KMS-11 (cell line): Measurements from ENCODE around the gene TRAF3IP3.

Experiments
- H2AFZ ChIP-seq: fragments of 200-600 bp; sonication (generic); 2 replicates; pipeline ENCODE4 v1.6.1; 2016; ENCODE audit warnings: antibody characterized with exemption, mixed run types, low read depth
- H3K27ac ChIP-seq: fragments of 200-600 bp; sonication (generic); 2 replicates; pipeline ENCODE4 v1.6.1; 2016; ENCODE audit warnings: mild to moderate bottlenecking, mixed run types
- H3K27me3 ChIP-seq: fragments of 200-600 bp; sonication (generic); 2 replicates; pipeline ENCODE4 v1.6.1; 2017; ENCODE audit warnings: mild to moderate bottlenecking, low read depth, mixed run types, moderate library complexity; ENCODE audit not compliant: insufficient read depth
- H3K36me3 ChIP-seq: fragments of 200-600 bp; sonication (generic); 2 replicates; pipeline ENCODE4 v1.6.1; 2017; ENCODE audit warnings: mild to moderate bottlenecking, mixed run types; ENCODE audit not compliant: insufficient read depth
- H3K4me1 ChIP-seq: fragments of 200-600 bp; sonication (generic); 2 replicates; pipeline ENCODE4 v1.6.1; 2016; ENCODE audit warnings: mild to moderate bottlenecking, low read depth, mixed run types; ENCODE audit not compliant: poor library complexity, severe bottlenecking
- H3K4me2 ChIP-seq: fragments of 200-600 bp; sonication (generic); 2 replicates; pipeline ENCODE4 v1.7.0; 2016; ENCODE audit warnings: mild to moderate bottlenecking, mixed run types
- H3K4me3 ChIP-seq: fragments of 200-600 bp; sonication (generic); IDR thresholded peaks from 2 replicates; pipeline ENCODE4 v1.6.1; 2017; ENCODE audit warnings: low read depth, low read length, mixed read lengths; ENCODE audit not compliant: insufficient read depth
- H3K79me2 ChIP-seq: fragments of 200-600 bp; sonication (generic); 2 replicates; pipeline ENCODE4 v1.6.1; 2016; ENCODE audit warnings: low read depth, mixed run types; ENCODE audit not compliant: insufficient read depth
- H3K9ac ChIP-seq: fragments of 200-600 bp; sonication (generic); 2 replicates; pipeline ENCODE4 v1.6.1; 2016; ENCODE audit warnings: mild to moderate bottlenecking, mixed run types
- H4K20me1 ChIP-seq: fragments of 200-600 bp; sonication (generic); 2 replicates; pipeline ENCODE4 v1.6.1; 2016; ENCODE audit warnings: mild to moderate bottlenecking, mixed run types; ENCODE audit not compliant: insufficient read depth
- TF ChIP-seq, protein P1 (sequence below): fragments of 200-600 bp; sonication (generic); conservative IDR thresholded peaks from 2 replicates; pipeline ENCODE4 v1.6.1; 2017; ENCODE audit warnings: low read depth, mild to moderate bottlenecking, antibody characterized with exemption, low read length, moderate library complexity, mixed read lengths

Gene TRAF3IP3

DNA sequence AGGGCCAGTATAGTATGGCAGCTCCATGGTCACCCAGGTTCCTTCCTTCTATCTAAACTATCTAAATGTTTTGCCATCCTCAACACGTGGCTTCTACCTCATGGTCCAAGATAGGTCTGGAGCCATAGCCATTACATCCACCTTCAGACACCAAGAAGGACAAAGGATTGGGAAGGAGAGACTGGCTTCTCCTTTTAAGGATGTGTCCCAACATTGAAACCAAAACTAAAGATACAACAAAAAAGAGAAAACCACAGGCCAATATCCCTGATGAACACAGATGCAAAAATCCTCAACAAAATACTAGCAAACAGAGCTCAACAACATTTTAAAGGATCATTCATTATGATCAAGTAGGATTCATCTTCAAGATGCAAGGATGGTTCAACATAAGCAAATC is 26.4 kb upstream of the TRAF3IP3 start:
- H3K4me2 ChIP-seq = no peak overlapping the region
- TF ChIP-seq, protein P1, sequence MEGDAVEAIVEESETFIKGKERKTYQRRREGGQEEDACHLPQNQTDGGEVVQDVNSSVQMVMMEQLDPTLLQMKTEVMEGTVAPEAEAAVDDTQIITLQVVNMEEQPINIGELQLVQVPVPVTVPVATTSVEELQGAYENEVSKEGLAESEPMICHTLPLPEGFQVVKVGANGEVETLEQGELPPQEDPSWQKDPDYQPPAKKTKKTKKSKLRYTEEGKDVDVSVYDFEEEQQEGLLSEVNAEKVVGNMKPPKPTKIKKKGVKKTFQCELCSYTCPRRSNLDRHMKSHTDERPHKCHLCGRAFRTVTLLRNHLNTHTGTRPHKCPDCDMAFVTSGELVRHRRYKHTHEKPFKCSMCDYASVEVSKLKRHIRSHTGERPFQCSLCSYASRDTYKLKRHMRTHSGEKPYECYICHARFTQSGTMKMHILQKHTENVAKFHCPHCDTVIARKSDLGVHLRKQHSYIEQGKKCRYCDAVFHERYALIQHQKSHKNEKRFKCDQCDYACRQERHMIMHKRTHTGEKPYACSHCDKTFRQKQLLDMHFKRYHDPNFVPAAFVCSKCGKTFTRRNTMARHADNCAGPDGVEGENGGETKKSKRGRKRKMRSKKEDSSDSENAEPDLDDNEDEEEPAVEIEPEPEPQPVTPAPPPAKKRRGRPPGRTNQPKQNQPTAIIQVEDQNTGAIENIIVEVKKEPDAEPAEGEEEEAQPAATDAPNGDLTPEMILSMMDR = no peak
- H3K4me3 ChIP-seq = no peak overlapping the region

DNA sequence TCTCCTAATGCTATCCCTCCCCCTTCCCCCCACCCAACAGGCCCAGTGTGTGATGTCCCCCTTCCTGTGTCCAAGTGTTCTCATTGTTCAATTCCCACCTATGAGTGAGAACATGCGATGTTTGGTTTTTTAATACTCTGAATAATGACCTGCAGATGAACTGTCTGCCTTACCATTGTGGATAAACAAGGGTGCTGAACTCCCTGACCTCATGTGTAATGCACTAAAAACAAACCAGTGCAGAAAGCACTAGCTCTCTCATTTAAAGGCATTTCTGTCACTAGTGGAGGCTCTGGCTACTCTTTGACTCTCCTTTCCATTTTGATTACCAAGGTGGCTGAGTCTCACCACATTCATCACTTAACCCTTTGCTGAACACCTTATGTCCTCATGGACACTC is 23.1 kb upstream of the TRAF3IP3 start:
- H3K27ac ChIP-seq = no peak overlapping the region

More for the DNA sequence above, 26.4 kb upstream of the TRAF3IP3 start:
- no peak overlapping the region for H2AFZ ChIP-seq
- no peaks in the 10 kb centered on the region for H3K27me3 ChIP-seq
- no peaks in the 10 kb centered on the region for H3K36me3 ChIP-seq
- H3K79me2 ChIP-seq = no peaks in the 10 kb centered on the region
- no peaks in the 10 kb centered on the region for H3K4me1 ChIP-seq
- no peaks in the 10 kb centered on the region for H4K20me1 ChIP-seq
- H3K27ac ChIP-seq = no peak overlapping the region
- no peak overlapping the region for H3K9ac ChIP-seq

DNA sequence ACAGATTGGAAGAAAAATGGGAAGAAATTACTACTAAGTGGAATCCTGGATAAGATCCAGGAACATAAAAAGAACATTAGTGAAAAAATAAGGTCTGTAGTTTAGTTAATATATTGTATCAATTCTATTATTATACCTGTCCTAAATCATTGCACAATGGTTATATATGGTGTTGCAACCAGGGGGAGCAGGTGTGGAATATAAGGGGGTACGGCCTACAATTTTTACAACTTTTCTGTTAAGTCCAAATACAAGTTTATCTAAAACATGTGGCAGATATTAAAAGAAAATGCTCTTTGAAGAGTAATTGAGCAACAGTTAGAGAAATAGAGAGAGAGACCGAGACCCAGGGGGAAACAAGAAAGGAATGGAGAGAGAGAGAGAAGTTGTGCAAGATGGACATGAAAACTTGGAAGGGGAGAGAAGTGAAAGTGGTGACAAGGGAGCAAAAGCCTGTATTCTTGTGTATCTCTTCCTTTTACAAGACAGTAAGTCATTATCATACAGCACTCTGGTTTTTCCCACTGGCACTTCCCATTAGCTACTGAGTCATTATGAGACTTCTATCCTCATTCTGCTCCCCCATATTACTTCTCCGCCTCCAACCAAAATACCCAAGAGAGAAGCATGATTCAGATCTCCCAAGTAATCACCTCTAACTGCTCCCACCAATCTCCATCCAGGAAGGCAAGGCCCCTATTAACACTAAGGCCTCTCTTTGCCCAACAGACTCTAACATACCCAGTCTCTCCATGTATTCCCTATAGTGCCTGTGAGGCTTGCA is 22.3 kb upstream of the TRAF3IP3 start:
- no peak overlapping the region for H3K4me2 ChIP-seq
- no peaks in the 10 kb centered on the region for H4K20me1 ChIP-seq
- TF ChIP-seq, protein P1 = no peak
- no peaks in the 10 kb centered on the region for H3K36me3 ChIP-seq
- no peak overlapping the region for H3K4me3 ChIP-seq
- H3K9ac ChIP-seq = no peak overlapping the region
- H2AFZ ChIP-seq = no peak overlapping the region
- no peaks in the 10 kb centered on the region for H3K27me3 ChIP-seq
- no peaks in the 10 kb centered on the region for H3K79me2 ChIP-seq
- no peaks in the 10 kb centered on the region for H3K4me1 ChIP-seq
- H3K27ac ChIP-seq = no peak overlapping the region

More for the DNA sequence above, 23.1 kb upstream of the TRAF3IP3 start:
- no peak overlapping the region for H3K4me3 ChIP-seq
- H2AFZ ChIP-seq = no peak overlapping the region
- no peaks in the 10 kb centered on the region for H3K79me2 ChIP-seq
- no peak overlapping the region for H3K9ac ChIP-seq
- H3K4me2 ChIP-seq = no peak overlapping the region
- H3K4me1 ChIP-seq = no peaks in the 10 kb centered on the region
- H4K20me1 ChIP-seq = no peaks in the 10 kb centered on the region
- TF ChIP-seq, protein P1 = no peak
- H3K27me3 ChIP-seq = no peaks in the 10 kb centered on the region
- H3K36me3 ChIP-seq = no peaks in the 10 kb centered on the region

DNA sequence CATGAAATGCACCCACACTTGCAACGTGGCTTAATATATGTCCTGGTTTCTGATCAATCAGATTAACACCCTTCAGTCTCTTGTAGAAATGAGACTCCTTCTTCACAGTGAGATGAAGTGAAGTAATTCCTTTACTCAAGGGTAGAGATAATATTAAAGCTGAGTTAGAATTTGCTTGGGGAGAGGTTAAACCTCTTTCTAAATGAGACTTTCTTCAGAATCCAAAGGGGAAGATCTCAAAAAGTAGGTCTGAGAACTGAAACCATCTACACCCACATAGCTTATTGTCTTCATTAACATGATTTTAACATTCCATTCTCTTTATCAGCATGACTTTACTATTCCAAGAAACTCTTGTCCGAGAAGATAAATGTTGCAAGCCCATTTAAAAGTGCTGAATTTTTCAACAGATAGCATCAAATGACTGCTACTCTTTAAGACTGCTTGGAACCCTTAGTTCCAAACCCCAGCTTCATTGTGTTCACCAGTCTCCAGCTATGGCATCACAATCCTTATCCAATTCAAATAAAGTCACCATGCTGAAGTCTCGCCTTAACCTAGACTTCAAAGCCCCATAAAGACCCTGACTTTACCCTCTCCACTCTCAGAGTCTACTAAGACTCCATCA is 19.2 kb upstream of the TRAF3IP3 start:
- Histone ChIP-seq H2AFZ (no peak overlapping the region), H3K27me3 (no peaks in the 10 kb centered on the region), H3K9ac (no peak overlapping the region), H3K36me3 (no peaks in the 10 kb centered on the region), H3K4me1 (no peaks in the 10 kb centered on the region), H3K4me2 (no peak overlapping the region), H3K4me3 (no peak overlapping the region), H4K20me1 (no peaks in the 10 kb centered on the region), H3K79me2 (no peaks in the 10 kb centered on the region), H3K27ac (no peak overlapping the region)
- TF ChIP-seq, protein P1 = no peak
